Fibroblast of lung (primary cell): Measurements from ENCODE around the gene DNAH1.

Experiments used
- CTCF ChIP-seq, 2 donors: IDR thresholded peaks in 1 of 2; conservative IDR thresholded peaks in 1 of 2; 1 replicate in 1 of 2; 2 replicates in 1 of 2; pipeline ENCODE4 v1.5.1; 2011 to 2012; ENCODE audit warnings: low read length in 2 of 2, control low read depth in 1 of 2, inconsistent platforms in 1 of 2, low read depth in 1 of 2, mild to moderate bottlenecking in 1 of 2
- EZH2 ChIP-seq: IDR thresholded peaks from 2 replicates; pipeline ENCODE4 v1.5.1; 2012; ENCODE audit warnings: low read length, control low read depth, mild to moderate bottlenecking; ENCODE audit errors: missing control alignments

DNA sequence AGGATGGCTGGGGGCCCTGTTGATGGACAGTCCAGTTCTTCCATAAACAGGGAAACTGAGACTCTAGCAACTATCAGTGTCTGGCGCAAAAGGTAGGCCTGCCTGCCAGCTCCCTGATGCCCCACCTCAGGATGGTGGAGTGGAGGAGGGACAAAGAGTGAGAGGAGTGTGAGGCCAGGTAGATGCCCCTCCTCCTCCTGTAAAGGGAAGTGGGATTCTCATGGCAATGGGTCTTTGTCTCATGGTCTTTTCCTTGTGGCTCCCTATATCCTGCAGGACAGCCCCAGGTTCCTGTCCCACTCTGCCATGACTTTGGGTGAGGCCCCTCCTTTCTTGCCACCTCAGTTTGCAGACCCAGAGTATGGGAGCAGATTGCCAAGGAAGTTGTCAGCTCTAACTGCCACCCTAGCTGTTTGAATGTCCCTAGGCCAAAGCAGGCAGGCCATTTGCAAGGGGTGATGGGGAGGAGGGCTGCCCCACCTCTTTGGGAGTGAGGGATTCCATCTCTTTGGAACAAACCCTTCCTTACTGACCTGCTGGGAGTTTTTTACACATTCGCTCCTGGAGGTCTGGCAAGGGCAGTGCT lies 2.8 kb upstream of the DNAH1 start:
- TF ChIP-seq CTCF (conservative IDR thresholded peaks at IDR 0.05 in 1 of 2, IDR thresholded peaks at IDR 0.05 in 1 of 2; ENCODE audit: low read depth in 1 of 2, low read length in 2 of 2): no peak
- no peak for TF ChIP-seq EZH2
